ENCODE results near the gene BNIP5.

BNIP5 gene

GRCh38 chr6:36376183-36376582 is 39.5 kb upstream of the BNIP5 start:
- Histone ChIP-seq H3K36me3 (ENCODE audit: control insufficient read depth, insufficient read depth, low read length) (no peaks in the 10 kb centered on the region), H3K9me3 (ENCODE audit: control insufficient read depth, low read length) (no peaks in the 10 kb centered on the region), H3K4me1 (ENCODE audit: control insufficient read depth, insufficient read depth, low read length, poor library complexity, severe bottlenecking) (no peaks in the 10 kb centered on the region), H3K4me3 (ENCODE audit: extremely low read depth, insufficient read depth, low read length, poor library complexity, severe bottlenecking) (no peak overlapping the region), H3K27ac (ENCODE audit: low read depth, low read length, severe bottlenecking) (no peak overlapping the region)
- WGBS, 2 experiments (ENCODE audit: insufficient coverage in 2 of 2), result 100% methylated on average over 2 to 3 of the region's 8 CpGs

GRCh38 chr6:36375644-36376155 is 39.0 kb upstream of the BNIP5 start:
- WGBS, 2 experiments (ENCODE audit: insufficient coverage in 2 of 2), result 92 to 96% methylated on average over 18 of the region's 20 CpGs
- Histone ChIP-seq H3K4me1 (ENCODE audit: control insufficient read depth, insufficient read depth, low read length, poor library complexity, severe bottlenecking) (no peaks in the 10 kb centered on the region), H3K9me3 (ENCODE audit: control insufficient read depth, low read length) (no peaks in the 10 kb centered on the region), H3K36me3 (ENCODE audit: control insufficient read depth, insufficient read depth, low read length) (no peaks in the 10 kb centered on the region), H3K27ac (ENCODE audit: low read depth, low read length, severe bottlenecking) (no peak overlapping the region), H3K4me3 (ENCODE audit: extremely low read depth, insufficient read depth, low read length, poor library complexity, severe bottlenecking) (no peak overlapping the region)

- H3K4me3 ChIP-seq (ENCODE audit: extremely low read depth, insufficient read depth, low read length, poor library complexity, severe bottlenecking), result no peak overlapping the region
- H3K9me3 ChIP-seq (ENCODE audit: control insufficient read depth, low read length), result no peaks in the 10 kb centered on the region
- WGBS, 2 experiments (ENCODE audit: insufficient coverage in 2 of 2), result 86 to 91% methylated on average over 2 to 3 of the region's 8 CpGs
- no peaks in the 10 kb centered on the region for H3K36me3 ChIP-seq (ENCODE audit: control insufficient read depth, insufficient read depth, low read length)
- H3K4me1 ChIP-seq (ENCODE audit: control insufficient read depth, insufficient read depth, low read length, poor library complexity, severe bottlenecking), result no peaks in the 10 kb centered on the region
- no peak overlapping the region for H3K27ac ChIP-seq (ENCODE audit: low read depth, low read length, severe bottlenecking)
These were observed 38.3 kb upstream of the BNIP5 start for GRCh38 chr6:36374972-36375371.

- Histone ChIP-seq H3K36me3 (ENCODE audit: control insufficient read depth, insufficient read depth, low read length) (no peaks in the 10 kb centered on the region), H3K4me3 (ENCODE audit: extremely low read depth, insufficient read depth, low read length, poor library complexity, severe bottlenecking) (no peak overlapping the region), H3K9me3 (ENCODE audit: control insufficient read depth, low read length) (no peaks in the 10 kb centered on the region), H3K27ac (ENCODE audit: low read depth, low read length, severe bottlenecking) (no peak overlapping the region), H3K4me1 (ENCODE audit: control insufficient read depth, insufficient read depth, low read length, poor library complexity, severe bottlenecking) (no peaks in the 10 kb centered on the region)
- 87 to 96% methylated on average over 2 to 4 of the region's 4 CpGs for WGBS, 2 experiments (ENCODE audit: insufficient coverage in 2 of 2)
These were observed 37.5 kb upstream of the BNIP5 start for GRCh38 chr6:36374194-36374593.

GRCh38 chr6:36373368-36374019 is 36.8 kb upstream of the BNIP5 start:
- H3K4me1 ChIP-seq (ENCODE audit: control insufficient read depth, insufficient read depth, low read length, poor library complexity, severe bottlenecking), result no peaks in the 10 kb centered on the region
- no peaks in the 10 kb centered on the region for H3K36me3 ChIP-seq (ENCODE audit: control insufficient read depth, insufficient read depth, low read length)
- H3K27ac ChIP-seq (ENCODE audit: low read depth, low read length, severe bottlenecking), result no peak overlapping the region
- no peaks in the 10 kb centered on the region for H3K9me3 ChIP-seq (ENCODE audit: control insufficient read depth, low read length)
- H3K4me3 ChIP-seq (ENCODE audit: extremely low read depth, insufficient read depth, low read length, poor library complexity, severe bottlenecking), result no peak overlapping the region
- 68 to 88% methylated on average over 8 to 14 of the region's 15 CpGs for WGBS, 2 experiments (ENCODE audit: insufficient coverage in 2 of 2)

GRCh38 chr6:36372088-36372487 is 35.4 kb upstream of the BNIP5 start:
- no peaks in the 10 kb centered on the region for H3K36me3 ChIP-seq (ENCODE audit: control insufficient read depth, insufficient read depth, low read length)
- no peaks in the 10 kb centered on the region for H3K4me1 ChIP-seq (ENCODE audit: control insufficient read depth, insufficient read depth, low read length, poor library complexity, severe bottlenecking)
- 90 to 96% methylated on average over 6 of the region's 6 CpGs for WGBS, 2 experiments (ENCODE audit: insufficient coverage in 2 of 2)
- H3K4me3 ChIP-seq (ENCODE audit: extremely low read depth, insufficient read depth, low read length, poor library complexity, severe bottlenecking), result no peak overlapping the region
- no peaks in the 10 kb centered on the region for H3K9me3 ChIP-seq (ENCODE audit: control insufficient read depth, low read length)
- no peak overlapping the region for H3K27ac ChIP-seq (ENCODE audit: low read depth, low read length, severe bottlenecking)

GRCh38 chr6:36371211-36371610 is 34.5 kb upstream of the BNIP5 start:
- no peaks in the 10 kb centered on the region for H3K36me3 ChIP-seq (ENCODE audit: control insufficient read depth, insufficient read depth, low read length)
- no peak overlapping the region for H3K27ac ChIP-seq (ENCODE audit: low read depth, low read length, severe bottlenecking)
- whole genome bisulfite sequencing, 2 experiments (ENCODE audit: insufficient coverage in 2 of 2), result 79 to 85% methylated on average over 9 of the region's 9 CpGs
- no peaks in the 10 kb centered on the region for H3K4me1 ChIP-seq (ENCODE audit: control insufficient read depth, insufficient read depth, low read length, poor library complexity, severe bottlenecking)
- no peaks in the 10 kb centered on the region for H3K9me3 ChIP-seq (ENCODE audit: control insufficient read depth, low read length)
- no peak overlapping the region for H3K4me3 ChIP-seq (ENCODE audit: extremely low read depth, insufficient read depth, low read length, poor library complexity, severe bottlenecking)

GRCh38 chr6:36370638-36371037 is 34.0 kb upstream of the BNIP5 start:
- WGBS, 2 experiments (ENCODE audit: insufficient coverage in 2 of 2), result 100% methylated on average over 1 of the region's 2 CpGs
- Histone ChIP-seq H3K9me3 (ENCODE audit: control insufficient read depth, low read length) (no peaks in the 10 kb centered on the region), H3K36me3 (ENCODE audit: control insufficient read depth, insufficient read depth, low read length) (no peaks in the 10 kb centered on the region), H3K4me3 (ENCODE audit: extremely low read depth, insufficient read depth, low read length, poor library complexity, severe bottlenecking) (no peak overlapping the region), H3K4me1 (ENCODE audit: control insufficient read depth, insufficient read depth, low read length, poor library complexity, severe bottlenecking) (no peaks in the 10 kb centered on the region), H3K27ac (ENCODE audit: low read depth, low read length, severe bottlenecking) (no peak overlapping the region)

GRCh38 chr6:36368921-36369865 is 32.5 kb upstream of the BNIP5 start:
- 83 to 94% methylated on average over 10 to 11 of the region's 14 CpGs for WGBS, 2 experiments (ENCODE audit: insufficient coverage in 2 of 2)
- Histone ChIP-seq H3K9me3 (ENCODE audit: control insufficient read depth, low read length) (no peaks in the 10 kb centered on the region), H3K27ac (ENCODE audit: low read depth, low read length, severe bottlenecking) (no peak overlapping the region), H3K4me3 (ENCODE audit: extremely low read depth, insufficient read depth, low read length, poor library complexity, severe bottlenecking) (no peak overlapping the region), H3K36me3 (ENCODE audit: control insufficient read depth, insufficient read depth, low read length) (no peaks in the 10 kb centered on the region), H3K4me1 (ENCODE audit: control insufficient read depth, insufficient read depth, low read length, poor library complexity, severe bottlenecking) (no peaks in the 10 kb centered on the region)

GRCh38 chr6:36368421-36368820 is 31.7 kb upstream of the BNIP5 start:
- WGBS, 2 experiments (ENCODE audit: insufficient coverage in 2 of 2), result 100% methylated on average over 1 of the region's 1 CpG; no CpG with 5 or more reads in 1 of the 2 experiments
- Histone ChIP-seq H3K9me3 (ENCODE audit: control insufficient read depth, low read length) (no peaks in the 10 kb centered on the region), H3K4me3 (ENCODE audit: extremely low read depth, insufficient read depth, low read length, poor library complexity, severe bottlenecking) (no peak overlapping the region), H3K27ac (ENCODE audit: low read depth, low read length, severe bottlenecking) (no peak overlapping the region), H3K4me1 (ENCODE audit: control insufficient read depth, insufficient read depth, low read length, poor library complexity, severe bottlenecking) (no peaks in the 10 kb centered on the region), H3K36me3 (ENCODE audit: control insufficient read depth, insufficient read depth, low read length) (no peaks in the 10 kb centered on the region)

All from mesodermal cell (in vitro differentiated cells).